ENCODE measurements around the gene YJEFN3. TPM values are rescaled to one million over a fixed set of nuclear protein-coding genes. Genes with fewer than 3 reads are reported as not detected.

The YJEFN3 gene
- total and polyA plus RNA-seq, 10 donors: 1.3 to 22.7 (median 3.9) TPM

DNA sequence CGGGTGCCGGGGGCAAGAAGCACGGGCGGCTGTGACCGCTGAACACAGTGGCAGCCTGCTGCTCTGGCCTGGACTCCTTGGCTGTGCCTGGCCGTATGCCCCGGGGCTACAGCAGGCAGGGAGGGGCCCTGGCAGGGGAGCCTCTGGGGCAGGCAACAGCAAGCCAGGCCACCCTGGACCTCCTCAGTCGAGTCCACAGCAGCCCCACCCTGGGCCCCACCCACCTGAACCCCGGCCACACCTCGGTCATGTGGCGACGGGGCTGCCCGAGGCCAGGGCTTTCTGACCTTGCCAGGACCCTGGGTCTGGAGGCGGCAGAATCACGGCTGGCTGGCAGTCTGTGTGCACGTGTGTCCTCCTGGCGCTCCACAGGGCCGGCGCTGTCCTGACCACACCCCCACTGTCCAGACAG, 18.0 kb downstream of the YJEFN3 start:
- DNase-seq: no peak
- TF ChIP-seq, protein P1, sequence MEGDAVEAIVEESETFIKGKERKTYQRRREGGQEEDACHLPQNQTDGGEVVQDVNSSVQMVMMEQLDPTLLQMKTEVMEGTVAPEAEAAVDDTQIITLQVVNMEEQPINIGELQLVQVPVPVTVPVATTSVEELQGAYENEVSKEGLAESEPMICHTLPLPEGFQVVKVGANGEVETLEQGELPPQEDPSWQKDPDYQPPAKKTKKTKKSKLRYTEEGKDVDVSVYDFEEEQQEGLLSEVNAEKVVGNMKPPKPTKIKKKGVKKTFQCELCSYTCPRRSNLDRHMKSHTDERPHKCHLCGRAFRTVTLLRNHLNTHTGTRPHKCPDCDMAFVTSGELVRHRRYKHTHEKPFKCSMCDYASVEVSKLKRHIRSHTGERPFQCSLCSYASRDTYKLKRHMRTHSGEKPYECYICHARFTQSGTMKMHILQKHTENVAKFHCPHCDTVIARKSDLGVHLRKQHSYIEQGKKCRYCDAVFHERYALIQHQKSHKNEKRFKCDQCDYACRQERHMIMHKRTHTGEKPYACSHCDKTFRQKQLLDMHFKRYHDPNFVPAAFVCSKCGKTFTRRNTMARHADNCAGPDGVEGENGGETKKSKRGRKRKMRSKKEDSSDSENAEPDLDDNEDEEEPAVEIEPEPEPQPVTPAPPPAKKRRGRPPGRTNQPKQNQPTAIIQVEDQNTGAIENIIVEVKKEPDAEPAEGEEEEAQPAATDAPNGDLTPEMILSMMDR (IDR thresholded peaks at IDR 0.05 in 8 of 11, conservative IDR thresholded peaks at IDR 0.05 in 3 of 11): no peak
- no peak for TF ChIP-seq POLR2A (IDR thresholded peaks at IDR 0.05)
- Histone ChIP-seq H3K27ac (no peak overlapping the region), H3K27me3 (replicated peaks in 1 of 7) (peaks cover 0 to 90% (median 24%) of the 10 kb centered on the region in 7 donors), H3K4me1 (peaks cover 0 to 13% (median 1%) of the 10 kb centered on the region in 6 donors), H3K9me3 (peaks cover 0 to 5% (median 0%) of the 10 kb centered on the region in 8 donors), H3K36me3 (no peaks in the 10 kb centered on the region), H3K4me3 (no peak overlapping the region)
- WGBS, 5 donors: 71 to 87% (median 77%) methylated on average over 4 to 19 of the region's 19 CpGs
- intact Hi-C loops (cut with DNase I; ENCODE audit: low total_unique reads): no loop called here

DNA sequence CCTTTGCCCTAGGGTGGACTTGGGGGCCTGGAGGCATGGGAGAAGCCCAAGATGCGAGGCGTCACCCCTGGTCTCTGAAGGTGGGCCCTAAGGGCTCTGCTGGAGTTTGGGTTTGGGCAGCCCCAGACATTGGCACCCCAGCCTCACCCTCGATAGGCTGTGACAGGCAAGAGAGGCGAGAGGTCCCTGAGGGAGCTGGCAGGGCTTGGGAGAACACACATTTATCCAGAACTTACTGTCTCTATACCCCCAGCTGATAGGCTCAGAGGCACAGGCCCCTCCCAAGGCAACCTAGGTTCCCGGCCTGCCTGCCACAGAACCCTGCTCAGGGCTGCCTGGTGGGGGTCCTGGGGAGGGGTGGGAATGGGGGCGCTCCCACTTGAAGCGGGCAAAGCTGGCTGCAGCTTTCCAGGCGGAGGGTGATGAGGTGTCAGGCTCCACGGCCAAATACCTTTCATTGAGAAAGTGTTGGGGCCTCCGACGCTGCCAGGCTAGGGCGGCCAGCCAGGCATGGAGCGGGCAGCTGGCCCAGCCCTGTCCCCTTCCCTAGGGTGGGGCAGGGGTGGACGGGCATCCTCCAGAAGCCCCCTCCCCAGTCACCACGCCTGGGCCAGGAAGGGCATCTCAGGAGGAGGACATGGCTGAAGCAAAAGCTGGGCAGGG, 19.1 kb downstream of the YJEFN3 start:
- whole genome bisulfite sequencing, 5 donors: 75 to 82% (median 77%) methylated on average over 6 to 15 of the region's 15 CpGs
- H3K36me3 ChIP-seq: no peaks in the 10 kb centered on the region
- H3K4me1 ChIP-seq: peaks cover 0 to 5% (median 0%) of the 10 kb centered on the region in 6 donors
- H3K27ac ChIP-seq: no peak overlapping the region
- intact Hi-C loops (cut with DNase I; ENCODE audit: low total_unique reads): no loop called here
- H3K9me3 ChIP-seq: peaks cover 0 to 5% (median 0%) of the 10 kb centered on the region in 8 donors
- DNase-seq: no peak
- TF ChIP-seq POLR2AphosphoS5 (IDR thresholded peaks at IDR 0.05): no peak
- TF ChIP-seq POLR2A (IDR thresholded peaks at IDR 0.05): no peak
- TF ChIP-seq, protein P1 (IDR thresholded peaks at IDR 0.05 in 8 of 11, conservative IDR thresholded peaks at IDR 0.05 in 3 of 11): no peak
- peaks cover 0 to 80% (median 17%) of the 10 kb centered on the region in 7 donors for H3K27me3 ChIP-seq (replicated peaks in 1 of 7)
- H3K4me3 ChIP-seq: no peak overlapping the region

DNA sequence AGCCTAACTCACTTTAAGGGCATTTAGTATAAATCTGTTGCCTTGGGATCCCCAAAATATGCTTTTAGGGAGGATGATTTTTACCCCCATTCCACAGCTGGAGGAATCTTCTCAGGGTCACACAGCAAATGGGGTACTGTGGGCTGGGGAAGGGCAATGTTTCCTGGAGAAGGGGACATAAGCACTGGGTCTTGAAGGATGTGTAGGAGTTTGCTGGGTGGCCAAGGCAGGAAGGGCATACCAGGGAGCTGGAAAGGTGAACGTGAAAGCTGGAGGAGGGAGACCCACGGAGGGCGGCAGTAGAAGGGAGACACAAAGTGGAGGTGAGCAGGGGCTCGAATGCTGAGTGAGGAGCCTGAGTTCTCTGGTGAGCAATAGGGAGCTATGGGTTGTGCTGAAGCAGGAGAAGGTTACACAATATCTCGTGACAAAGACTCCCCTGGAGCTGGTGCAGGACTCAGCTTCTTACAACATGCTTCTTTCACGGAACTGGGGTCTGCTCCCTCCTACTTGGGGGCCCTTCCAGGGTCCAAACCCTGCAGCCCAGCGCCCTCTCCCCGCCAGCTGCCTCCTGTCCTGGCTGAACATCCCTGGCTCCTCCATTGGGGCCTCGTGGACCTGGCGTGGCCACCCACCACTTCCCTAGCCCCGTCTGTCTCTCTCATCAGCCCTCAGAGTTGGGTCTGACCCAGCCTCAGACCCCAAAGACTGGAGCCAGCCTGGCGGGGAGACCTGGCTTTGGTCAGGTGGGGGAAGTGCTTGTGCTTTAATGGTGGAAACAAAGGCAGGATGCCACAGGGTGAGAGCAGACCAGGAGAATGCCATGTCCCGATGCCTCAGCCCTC, 20.4 kb downstream of the YJEFN3 start:
- WGBS, 5 donors: 38 to 55% (median 49%) methylated on average over 13 of the region's 13 CpGs
- Histone ChIP-seq H3K9me3 (peaks cover 0 to 5% (median 0%) of the 10 kb centered on the region in 8 donors), H3K27me3 (replicated peaks in 1 of 7) (peaks cover 0 to 71% (median 11%) of the 10 kb centered on the region in 7 donors), H3K36me3 (no peaks in the 10 kb centered on the region), H3K4me3 (no peak overlapping the region), H3K27ac (no peak overlapping the region), H3K4me1 (no peaks in the 10 kb centered on the region)
- TF ChIP-seq, protein P1 (IDR thresholded peaks at IDR 0.05 in 8 of 11, conservative IDR thresholded peaks at IDR 0.05 in 3 of 11): no peak
- TF ChIP-seq POLR2A (IDR thresholded peaks at IDR 0.05): no peak
- no peak for TF ChIP-seq POLR2AphosphoS5 (IDR thresholded peaks at IDR 0.05)
- DNase-seq: no peak
- intact Hi-C loops (cut with DNase I; ENCODE audit: low total_unique reads): no loop called here
